HG03432 (cell line): ENCODE results near the gene ARFGAP2.
A peak's percentile ranks its signal among the peaks of the same experiment; 100 is the strongest.

Experiments used
- ATAC-seq: cut with Tn5 transposase; IDR thresholded peaks from one replicate; pipeline ENCODE4 v1.9.1; 2021; ENCODE audit warnings: mild to moderate bottlenecking, moderate library complexity; ENCODE audit not compliant: unreplicated experiment

Gene ARFGAP2

DNA sequence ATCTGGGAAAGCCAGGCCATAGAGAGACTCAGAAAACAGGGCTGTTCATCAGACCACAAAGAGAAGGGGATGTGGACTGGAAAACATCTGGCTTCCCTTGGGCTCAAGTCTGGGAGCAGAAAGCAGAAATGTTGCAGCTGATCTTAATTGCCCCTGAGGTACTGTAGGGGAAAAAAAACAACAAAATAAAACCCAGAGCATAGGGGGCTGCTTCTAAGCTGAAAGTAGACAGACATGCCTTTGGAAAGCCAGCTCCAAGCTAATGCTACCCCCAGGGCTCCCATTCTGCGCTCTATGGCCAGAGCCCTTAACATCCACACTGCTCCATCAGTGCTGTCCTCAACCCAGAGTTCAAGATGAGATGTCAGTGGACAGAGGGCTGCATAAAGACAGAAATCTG is 11.6 kb upstream of the ARFGAP2 start:
- no peak for ATAC-seq

DNA sequence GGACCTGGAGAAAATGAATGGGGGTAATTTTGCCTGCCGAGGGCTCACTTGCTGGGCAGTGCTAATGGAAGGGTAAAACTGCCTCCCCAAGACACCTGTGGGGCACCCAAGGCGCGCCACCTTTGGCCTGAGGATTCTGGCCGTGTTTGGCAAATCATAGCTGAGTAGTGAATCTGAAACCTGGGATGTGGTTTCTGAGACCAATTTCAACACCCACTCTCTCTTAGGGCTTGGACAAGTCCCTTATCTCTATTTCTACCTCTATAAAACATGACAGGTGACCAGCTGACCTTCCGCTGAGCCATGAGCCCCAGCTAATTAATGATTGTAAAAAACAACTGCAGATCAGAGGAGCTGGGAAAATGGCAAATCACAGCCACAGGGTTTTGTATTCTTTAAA is 11.0 kb upstream of the ARFGAP2 start:
- no peak for ATAC-seq

DNA sequence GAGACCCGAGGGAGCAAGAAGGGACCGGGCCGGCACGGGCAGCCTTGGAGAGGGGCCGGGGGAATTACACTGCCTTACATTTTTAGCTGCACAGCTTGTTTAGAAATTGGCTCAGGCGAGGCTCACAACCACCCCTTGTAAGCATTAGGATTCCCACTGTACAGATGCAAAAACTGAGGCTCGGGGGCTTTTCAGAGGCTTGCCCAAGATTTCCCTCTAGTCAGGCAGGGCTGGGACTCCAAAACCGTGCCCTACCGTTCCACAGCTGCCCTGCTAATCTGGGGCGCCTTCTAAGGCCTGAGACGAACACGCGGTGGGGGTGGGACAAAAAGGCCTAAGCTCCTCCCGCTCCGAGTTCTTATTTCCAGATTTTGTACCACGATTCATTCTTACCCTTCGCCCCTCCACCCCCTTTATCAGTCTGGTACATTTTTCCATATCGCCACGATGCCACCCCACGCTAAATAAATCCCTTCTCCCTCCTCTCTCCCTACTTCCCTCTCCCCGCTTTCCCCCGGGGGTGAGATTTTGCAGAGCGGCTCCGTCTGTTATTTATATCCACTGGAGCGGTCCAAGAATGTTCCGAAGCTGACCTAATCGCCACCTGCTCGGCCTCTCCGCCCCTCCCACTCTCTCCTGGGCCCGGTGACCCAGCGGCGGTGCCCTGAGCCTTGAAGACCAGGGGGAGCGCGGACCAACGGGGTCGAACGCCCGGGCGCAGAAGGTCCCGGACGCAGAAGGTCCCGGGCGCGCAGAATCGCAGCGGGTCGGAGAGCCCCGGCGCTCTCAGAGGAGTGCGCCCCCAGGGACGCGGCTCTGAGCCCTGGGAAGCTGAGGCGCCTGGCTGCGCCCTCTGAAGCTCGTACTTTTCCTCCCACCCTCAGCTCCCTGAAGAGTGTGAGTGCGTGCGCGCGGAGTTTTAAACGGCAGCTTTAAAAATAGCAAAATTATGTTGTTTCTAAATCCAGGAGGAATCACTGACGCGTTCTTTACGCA is 10.3 kb upstream of the ARFGAP2 start:
- no peak for ATAC-seq

DNA sequence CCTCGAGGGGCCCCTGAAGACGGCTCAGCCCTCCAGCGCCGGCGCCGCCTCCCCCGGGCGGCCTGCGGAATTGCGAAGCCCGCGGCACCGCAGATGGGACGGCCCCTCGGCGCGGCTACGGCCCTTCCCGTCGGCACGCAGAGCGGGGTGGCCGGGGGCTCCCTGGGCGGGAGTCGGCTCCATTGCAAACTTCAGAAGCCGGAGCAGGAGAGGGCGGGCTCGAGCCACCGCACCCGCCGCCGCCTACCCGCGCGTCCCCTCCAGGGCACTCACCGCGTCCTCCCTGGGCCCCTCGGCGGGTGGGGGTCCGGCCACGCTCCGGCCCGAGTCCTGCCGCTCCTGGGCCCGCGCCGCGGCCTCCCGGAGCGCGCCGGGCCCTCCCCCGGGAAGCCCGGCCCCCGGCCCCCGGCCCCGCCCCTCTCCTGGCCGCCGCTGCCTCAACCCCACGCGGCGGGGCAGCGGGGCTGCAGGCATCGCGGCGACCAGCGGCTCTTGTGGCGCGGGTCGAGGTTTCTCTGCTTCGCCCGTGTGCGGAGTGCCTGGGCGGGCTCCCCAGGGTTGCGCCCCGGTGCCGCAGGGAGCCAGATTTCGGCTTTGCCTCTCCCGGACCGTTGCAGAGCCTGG is 9.5 kb upstream of the ARFGAP2 start, which contains the start of gene PACSIN3:
Gene PACSIN3, minus strand, starts transcription at position 359 of the 624 bp plus-strand sequence. CDS start 3,707 bp downstream, outside the sequence.
- ATAC-seq = peak; percentile 71

DNA sequence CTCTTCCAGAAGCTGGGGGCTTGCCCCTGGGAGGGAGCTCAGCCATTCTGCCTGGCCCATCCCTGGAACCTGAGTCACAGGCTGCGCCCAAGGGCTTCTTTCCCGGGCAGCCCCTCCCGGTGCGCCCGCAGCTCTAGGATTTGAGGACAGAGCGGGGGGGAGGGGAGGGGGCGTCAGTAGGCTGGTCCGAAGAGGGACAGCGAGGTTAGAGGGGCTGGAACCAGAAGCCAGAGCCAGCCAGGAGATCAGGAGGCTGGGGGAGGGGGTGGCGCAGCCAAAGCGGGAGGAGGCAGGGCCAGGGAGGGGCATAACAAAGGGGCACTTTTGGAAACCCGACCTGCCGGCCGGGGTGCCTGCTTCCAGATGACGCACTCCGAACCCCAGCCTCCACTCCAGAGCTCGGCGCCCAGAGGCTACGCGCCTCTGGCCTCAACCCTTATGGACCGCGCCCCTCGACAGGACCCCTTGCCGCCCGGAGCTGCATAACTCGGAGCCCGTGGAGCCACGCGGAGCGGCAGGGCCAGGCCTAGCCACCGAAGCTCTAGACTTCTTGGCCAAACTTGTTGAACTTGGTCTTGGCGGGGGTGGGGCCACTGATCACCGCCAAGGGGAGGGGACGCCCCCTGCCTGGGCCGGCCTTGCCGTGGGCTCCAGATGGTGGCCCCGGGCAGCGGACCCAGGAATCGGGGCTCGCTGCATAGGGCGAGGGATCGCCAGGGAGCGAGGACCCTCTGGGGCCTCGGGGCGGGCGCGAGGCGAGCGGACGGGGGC is 8.8 kb upstream of the ARFGAP2 start:
- peak; percentile 21 for ATAC-seq

DNA sequence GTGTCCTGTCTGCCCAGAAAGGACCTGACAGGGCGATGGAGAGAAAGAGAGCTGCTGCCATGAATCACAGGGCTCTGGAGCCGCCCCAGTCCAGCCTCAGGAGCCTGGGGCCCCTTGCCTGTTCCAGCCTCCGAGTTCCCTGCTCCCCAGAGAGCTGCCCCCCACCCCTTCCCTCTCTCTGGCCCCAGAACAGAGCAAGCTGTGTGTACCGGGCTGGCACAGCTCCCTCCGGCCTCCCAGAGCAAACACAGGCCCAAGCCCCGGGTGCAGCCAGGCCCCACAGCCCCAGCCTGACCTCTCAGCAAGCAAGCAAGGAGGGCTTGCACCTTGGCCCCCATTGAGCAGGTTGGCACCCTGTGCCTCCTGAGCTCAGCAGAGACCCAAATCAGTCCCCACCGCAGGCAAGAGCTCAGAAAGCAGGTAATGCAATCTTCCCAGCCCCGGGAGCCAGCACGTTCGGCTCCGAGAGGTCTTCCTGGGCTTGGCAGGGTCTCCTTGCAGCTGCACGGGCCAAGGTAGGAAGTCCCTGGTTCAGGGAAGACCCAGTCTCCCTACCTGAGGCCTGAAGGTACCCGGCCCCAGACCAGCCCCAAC is 8.1 kb upstream of the ARFGAP2 start:
- no peak for ATAC-seq

DNA sequence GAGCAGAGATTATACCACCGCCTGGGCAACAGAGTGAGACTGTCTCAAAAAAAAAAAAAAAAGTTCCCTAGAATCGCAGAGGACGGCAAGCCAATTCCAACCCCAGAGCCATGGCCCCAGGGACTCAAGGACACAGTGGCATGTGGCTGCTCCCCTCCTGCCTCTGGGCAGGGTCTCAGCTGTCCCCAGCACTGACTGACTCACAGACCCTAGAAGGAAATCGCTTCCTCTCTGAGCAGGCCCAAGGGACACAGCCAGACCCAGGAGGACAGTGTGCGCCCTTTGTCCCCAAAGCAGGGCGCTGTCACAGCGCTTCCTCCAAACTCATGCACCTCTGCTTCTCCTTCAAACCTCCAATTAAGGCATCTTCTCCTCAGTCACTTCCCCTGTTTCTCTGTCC is 7.3 kb upstream of the ARFGAP2 start:
- ATAC-seq = no peak

DNA sequence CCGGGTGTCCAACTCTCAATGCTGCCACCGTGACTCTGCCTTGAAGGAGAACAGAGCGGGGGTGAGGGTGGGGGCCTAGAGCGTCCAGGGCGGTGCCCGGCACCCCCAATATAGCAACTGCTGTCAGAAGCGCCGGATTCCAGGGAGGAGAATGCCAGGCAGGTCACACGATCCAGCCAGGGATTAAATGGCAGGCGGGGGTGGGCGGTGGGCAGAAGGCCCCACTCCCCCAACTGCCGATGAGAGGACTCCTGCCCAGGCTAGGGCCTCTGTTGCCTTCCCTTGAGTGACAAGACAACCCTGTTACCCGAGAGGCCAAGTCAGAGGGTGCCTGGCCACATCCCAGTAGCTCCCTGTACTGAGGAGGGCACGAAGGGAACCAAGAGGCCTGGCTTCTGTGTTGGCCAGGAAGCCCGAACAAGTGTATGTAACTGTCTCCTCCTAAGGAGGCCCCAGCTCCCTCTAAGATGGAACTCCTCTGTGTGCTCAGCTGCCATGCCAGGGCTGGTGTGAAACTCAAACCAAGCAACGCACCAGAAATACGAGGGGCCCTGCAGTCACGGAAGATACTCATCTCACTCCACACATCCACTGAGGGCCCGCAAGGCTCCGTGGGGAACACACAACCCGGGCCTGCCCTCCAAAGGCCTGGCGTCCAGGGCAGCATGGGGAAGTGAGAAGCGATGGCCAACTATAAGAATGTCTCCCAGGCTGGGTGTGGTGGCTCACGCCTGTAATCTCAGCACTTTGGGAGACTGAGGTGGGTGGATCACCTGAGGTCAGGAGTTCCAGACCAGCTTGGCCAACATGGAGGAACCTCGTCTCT is 6.6 kb upstream of the ARFGAP2 start:
- ATAC-seq = no peak

DNA sequence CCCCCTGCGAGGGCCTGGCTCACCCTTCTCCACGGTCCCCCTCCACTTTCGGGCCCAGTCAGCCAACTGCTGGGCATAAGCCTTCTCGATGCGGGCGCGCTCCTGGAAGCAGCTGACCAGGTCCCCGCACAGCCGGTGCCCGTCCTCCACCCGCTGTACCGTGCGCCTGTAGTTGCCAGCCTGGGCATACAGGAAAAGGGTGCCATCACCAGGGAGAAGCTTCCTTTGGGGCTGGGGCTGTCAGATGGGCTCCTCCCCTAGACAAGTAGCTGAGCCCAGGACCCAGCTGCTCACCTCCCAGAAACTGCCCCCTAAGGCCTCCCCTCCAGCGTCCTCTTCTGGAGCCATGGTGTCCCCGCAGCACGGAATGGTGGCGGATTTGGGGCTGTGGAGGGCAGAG is 5.7 kb upstream of the ARFGAP2 start:
- no peak for ATAC-seq

DNA sequence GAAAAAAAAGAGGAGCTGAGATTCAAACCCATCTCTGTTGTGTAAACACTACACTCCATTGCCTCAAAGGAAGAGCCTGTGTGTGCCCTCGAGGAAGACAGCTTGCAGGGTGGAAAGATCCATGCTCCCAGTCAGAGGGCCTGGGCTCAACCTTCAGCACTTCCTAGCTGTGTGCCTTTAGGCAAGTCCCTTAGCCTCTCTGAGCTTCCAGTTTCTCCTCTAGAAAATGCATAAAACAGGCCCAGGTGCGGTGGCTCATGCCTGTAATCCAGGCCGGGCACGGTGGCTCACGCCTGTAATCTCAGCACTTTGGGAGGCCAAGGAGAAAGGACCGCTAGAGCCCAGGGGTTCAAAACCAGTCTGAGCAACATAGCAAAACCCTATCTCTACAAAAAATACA is 4.6 kb upstream of the ARFGAP2 start:
- ATAC-seq = no peak

DNA sequence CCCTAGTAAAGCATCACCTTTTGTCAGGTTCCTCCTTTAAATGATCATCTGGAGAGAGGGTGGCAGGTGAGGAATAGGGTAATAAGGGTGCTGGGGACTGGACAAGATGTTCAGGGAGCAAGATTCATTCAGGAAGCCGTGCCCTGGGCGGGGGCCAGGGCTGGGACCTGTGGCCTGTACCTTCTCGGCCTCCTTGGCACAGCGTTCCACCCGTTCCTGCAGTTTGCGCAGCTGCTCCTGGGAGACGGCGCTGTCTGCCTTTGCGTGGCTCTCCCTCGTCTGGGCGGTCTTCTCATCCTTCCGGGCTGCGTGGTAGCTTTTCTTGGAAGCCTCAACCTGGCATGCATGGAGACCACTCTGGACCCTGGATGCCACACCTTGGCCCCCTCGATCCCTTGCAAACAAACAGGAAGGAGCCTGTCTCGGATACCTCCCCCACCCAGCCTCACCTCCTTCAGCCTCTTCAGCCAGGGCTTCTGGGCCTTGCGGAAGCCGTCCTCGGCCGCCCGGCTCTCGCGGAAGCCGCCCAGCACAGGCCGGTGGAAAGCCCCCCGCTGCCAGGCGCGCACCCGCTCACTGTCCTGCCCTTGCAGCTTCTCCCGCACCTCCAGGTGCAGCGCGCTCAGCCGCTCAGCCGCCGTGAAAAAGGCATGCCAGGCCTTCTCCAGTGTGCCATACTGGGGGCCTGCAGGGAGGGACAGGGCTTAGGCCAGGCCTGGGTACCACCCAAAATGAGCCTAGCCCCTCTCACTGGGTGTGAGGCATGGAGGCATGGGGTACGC is 3.5 kb upstream of the ARFGAP2 start:
- no peak for ATAC-seq

DNA sequence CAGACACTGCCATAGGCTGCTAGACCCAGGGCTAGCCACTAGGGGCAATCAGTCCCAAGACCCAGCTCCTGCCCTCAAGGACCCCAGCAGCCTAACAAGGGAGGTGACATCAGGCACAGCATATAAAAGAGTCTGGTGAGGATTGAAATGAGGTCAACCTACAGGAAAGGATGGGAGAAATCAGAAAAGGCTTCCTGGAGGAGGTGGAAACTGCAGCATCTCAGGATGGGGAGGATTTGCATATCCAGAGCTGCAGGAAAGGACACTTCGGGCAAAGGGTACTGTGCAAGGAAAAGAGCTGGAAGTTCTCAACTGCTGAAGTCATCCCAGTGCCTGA is 2.9 kb upstream of the ARFGAP2 start:
- no peak for ATAC-seq

DNA sequence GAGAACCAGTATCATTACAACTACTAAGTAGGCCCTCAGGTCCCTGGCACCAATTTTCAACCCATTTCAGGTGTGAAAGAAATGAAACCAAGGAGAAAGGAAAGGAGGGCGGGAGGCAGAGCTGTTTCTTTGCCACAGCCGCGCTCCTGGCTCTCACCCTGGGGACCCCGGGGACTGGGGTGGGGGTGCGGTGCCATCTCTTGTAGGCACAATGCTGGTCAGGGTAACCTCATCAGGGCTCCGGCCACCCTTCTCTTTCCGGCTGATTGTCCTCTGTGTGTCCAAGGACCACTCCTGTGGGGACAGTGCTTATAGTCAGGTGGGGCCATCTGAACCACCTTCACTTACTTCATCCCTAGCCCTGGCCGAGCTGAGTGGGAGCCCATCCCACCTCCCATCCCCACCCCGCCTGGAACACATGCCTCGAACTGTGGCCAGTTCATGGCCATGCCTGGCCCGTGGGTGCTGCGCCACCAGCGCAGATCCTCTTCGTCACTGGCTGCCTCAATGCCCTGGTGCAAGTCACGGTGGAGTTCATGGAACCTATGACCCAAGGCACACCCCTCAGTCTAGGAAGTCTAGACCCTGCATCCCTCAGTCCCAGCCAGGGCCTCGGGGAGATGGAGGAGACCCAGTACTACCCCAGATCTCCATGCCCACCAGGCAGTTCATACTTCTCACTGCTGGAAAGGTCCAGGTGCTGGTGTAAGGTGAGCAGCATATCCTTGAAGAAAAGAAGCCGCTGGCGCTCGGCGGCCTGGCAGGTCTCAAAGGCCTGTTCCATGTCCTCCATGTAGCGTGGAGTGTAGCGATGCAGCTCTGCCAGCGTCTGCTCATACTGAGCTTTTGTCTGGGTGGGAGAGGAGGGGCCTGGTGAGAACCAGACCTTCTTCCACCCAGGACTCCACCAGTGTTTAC is 2.3 kb upstream of the ARFGAP2 start:
- no peak for ATAC-seq

DNA sequence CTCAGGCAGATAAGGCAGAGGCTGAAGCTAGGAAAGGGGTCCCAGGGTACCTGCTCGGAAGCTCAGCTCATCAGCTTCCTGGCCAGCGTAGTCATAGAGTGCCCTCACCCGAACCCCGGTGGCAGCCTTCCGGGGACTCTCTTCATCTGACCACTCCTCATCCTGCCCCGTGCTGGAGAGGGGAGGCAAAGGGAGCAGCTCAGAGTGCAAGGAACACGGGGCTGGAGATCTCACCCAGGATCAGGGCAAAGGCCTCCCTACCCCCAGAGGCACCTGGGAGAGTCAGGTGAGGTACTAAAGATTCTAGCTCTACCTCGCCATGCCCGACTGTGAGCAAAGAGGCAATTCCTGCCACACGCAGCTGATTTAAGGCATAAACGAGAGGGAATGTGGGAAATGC is 1.6 kb upstream of the ARFGAP2 start:
- no peak for ATAC-seq

DNA sequence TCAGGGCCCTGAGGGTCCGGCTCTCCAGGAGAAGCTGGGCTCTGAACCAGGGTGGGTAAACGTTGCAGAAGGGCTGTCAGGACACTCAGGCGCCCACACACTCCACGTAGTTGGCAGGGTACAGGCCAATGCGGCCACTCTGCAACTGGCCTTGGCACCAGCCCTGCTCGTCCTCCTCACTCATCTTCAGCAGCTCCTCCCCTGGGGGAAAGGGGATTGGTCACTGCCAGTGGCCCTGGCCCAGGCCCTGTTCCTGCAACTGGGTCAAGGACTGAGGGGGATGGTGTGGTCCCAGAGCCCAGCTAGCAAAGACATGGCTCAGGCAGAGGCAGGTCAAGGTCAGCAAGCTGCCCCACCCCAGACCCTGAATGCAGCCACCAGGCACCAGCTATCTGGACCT is 1.2 kb upstream of the ARFGAP2 start:
- ATAC-seq = no peak

DNA sequence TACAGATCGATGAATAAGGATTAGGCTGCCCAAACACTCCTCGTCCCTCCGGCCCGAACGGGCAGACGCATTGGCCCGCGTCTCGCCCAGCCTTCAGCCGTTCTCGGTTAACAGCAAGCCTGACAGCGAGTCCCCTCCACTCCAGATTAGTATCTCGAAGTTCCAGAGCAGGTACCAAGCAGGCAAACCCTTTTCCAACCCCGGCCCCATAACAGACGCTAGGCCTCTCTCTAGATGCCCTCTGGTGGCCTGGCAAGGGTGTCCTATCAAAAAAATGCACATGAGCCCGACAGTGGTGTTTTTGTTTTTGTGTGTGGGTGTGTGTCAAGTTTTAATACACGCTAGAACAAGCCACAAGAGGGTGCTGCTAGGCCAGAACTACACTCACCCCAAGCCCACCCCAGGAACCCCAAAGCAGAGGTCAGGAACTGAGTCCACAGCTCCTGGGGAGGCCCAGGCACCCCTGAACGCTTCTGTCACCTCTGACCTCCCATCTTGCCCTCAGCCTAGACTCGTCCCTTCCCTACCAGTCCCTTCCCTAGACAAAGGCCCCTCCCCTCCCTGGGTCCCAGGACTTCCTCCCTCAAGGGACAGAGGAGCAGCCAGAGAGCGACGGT is 658 bp upstream of the ARFGAP2 start:
- ATAC-seq = peak; percentile 54

DNA sequence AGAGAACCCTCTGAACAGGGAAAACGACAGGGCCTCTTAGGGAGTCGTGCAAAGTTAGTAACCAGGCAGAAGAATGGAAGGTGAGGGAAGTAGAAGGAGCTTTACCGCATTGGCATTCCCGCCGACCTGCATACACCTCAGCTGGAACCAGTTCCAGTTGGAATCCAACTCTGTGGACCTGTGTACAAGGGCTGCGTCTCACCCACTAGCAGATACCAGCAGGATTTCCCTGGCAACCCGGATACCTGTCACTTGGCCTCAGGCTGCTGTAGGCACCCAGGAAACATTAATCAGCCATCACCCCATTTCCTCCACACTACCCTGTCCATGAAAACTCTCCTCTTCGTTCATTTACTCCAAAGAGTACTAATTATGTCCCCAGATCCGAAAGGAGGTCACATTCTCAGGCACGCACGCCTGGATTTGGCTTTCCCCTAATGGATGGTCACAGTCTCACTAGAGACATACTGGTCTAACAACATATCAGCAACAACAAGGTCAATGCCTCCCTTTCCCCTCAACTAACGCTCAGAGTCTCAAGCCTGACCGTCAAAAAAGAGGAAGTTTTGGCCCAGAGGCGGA is 842 bp downstream of the ARFGAP2 start:
- no peak for ATAC-seq
